PC-3 (cell line): ENCODE results near the gene WNT10A.

ENCODE experiments used
- EZH2phosphoT487 ChIP-seq: fragments of 300-600 bp; sonication (generic); IDR thresholded peaks from 2 replicates; pipeline ENCODE4 v1.6.1; 2018; ENCODE audit warnings: mild to moderate bottlenecking, antibody characterized with exemption, low read length, borderline replicate concordance
- TF ChIP-seq, protein P1 (sequence below): fragments of 300-600 bp; sonication (generic); conservative IDR thresholded peaks from 2 replicates; pipeline ENCODE4 v1.5.1; 2017; ENCODE audit warnings: antibody characterized with exemption, low read depth, mild to moderate bottlenecking, low read length

DNA sequence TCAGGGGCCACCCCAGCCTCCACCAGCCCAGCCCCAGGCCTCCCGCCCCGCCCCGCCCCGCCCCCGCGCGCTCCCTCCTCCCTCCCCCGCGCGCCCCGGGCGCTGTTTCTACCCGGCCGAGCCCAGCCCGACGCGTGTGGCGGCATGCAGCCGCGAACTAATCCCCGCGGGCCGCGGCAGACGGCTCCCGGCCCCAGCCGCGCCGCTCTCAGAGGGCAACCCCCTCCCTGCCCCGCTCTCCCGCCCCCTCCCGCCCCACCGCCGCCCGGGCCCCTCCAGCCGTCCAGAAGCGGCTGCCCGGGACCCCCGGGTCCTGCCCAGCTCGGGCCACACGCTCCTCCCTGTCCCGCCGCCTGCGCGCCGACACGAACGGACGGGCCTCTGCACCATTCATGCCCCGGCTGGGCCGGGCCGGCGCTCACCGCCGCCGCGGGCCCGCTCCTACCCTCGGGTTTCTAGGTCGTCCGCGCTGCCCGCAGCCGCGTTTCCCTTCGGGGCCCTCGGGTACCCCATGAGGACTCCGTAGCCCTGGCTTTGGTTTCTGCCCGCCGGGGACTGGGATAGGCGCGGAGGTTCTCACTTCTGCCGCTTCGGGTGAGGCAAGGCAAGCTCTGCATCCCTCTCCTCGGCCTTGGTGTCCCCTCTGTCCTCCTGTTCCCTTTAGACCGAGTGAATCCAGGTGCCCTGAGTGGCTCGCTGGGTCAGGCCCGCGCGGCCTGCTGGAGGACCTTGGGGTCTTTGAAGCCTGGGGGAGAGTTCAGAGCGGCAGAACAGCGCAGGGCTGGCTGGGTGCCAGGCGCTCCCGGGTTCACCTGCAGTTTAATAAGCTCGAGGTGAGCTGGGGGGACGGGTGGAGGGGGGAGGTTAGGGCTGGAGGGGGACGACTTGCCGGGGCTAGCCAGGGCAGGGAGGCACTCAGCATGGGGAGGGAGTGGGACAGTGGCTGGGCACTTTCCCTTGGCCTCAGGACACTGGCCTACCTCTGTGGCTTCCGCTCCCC, 3.1 kb downstream of the WNT10A start:
- no peak for TF ChIP-seq EZH2phosphoT487
- TF ChIP-seq, protein P1, sequence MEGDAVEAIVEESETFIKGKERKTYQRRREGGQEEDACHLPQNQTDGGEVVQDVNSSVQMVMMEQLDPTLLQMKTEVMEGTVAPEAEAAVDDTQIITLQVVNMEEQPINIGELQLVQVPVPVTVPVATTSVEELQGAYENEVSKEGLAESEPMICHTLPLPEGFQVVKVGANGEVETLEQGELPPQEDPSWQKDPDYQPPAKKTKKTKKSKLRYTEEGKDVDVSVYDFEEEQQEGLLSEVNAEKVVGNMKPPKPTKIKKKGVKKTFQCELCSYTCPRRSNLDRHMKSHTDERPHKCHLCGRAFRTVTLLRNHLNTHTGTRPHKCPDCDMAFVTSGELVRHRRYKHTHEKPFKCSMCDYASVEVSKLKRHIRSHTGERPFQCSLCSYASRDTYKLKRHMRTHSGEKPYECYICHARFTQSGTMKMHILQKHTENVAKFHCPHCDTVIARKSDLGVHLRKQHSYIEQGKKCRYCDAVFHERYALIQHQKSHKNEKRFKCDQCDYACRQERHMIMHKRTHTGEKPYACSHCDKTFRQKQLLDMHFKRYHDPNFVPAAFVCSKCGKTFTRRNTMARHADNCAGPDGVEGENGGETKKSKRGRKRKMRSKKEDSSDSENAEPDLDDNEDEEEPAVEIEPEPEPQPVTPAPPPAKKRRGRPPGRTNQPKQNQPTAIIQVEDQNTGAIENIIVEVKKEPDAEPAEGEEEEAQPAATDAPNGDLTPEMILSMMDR = no peak
